UCSD-AML1 (cell line): Measurements from ENCODE around the gene KMT2A.
"Not testable (repeated sequence)": the region's sequence is repeated elsewhere in the genome, so short reads cannot be mapped to it uniquely, and the experiment has no call there.

Experiments used
- DNase-seq: peaks from one replicate; lab custom pipeline; 2025; ENCODE audit not compliant: unreplicated experiment; lab: John Stamatoyannopoulos, UW

KMT2A gene

DNA sequence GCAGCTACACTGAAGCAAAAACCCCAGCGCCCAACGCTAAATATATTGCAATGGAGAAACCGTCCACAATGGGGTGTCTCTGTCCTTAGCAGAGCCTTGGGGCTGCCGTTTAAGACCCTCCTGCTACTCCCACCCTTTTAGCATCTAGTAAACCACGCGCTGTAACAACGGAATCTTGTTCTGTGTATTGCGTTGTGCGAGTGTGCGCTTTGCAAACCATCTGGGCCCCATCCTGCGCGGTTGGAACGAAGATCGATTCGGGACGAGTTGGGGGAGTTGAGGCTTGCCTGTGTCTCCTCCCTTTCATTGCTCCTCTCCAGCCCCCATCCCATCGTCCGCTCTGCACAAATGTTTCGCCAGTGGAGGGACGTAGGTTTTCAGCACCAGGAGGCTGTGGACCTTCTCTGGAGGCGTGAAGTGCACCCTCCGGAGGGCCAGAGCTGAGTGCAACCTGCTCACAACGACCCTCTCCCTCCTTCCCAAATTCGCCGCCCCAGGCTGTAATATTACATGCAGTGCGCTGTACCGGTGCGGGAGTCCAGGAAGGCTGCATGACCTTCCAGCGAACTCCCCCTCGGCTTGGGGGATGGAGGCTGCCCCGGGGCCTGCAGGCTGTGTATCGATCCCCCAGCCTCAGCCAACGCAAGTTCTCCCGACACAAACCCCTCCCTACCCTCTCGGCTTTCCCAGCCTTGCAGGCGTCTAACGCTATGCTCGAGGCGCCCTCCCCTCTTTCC, 1.6 kb upstream of the KMT2A start:
- DNase-seq = peak; percentile 56

DNA sequence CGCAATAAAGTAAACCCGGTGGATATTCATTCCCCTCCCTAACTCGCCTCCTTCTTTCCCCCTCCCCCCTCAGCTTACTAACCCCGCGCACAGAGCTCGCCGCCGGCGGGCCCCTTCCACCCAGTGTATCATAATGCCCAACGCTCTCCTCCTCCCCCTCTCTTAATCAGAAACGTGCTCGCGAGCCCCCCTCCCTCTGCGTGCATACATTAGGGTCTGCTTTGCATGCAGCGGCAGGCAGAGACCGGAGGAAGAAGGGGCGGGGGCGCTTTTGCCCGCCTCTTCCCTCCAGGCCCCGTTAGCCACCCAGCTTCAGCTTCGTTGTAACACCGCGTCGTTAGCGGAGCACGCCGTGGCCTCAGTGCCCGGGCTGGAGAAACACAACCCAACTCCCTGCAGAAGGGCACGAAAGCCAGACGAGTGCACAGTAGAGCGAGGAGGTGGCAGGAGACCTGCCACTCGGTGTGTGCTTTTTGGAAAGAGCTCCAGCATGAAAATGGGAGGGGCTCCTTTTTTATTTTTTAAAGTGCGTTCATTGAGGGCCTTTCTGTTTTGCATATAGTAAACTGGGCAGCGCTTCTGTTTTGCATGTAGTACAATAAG, 901 bp upstream of the KMT2A start:
- DNase-seq = peak; percentile 82

DNA sequence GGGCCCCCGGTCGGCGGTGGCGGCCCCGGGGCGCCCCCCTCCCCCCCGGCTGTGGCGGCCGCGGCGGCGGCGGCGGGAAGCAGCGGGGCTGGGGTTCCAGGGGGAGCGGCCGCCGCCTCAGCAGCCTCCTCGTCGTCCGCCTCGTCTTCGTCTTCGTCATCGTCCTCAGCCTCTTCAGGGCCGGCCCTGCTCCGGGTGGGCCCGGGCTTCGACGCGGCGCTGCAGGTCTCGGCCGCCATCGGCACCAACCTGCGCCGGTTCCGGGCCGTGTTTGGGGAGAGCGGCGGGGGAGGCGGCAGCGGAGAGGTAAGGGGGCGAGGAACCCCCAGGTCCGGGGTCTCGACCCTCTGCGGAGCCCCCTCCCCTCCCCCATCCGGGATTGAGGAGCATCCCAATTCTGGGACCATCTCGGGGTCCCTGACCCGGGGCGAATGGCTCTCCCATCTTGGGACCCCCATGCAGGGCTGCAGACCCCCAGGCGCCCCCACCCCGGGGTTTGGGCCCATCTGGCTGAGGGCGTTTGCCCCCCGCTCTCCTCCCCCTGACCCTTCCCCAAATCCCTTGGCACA, 431 bp downstream of the KMT2A start:
- no peak for DNase-seq

DNA sequence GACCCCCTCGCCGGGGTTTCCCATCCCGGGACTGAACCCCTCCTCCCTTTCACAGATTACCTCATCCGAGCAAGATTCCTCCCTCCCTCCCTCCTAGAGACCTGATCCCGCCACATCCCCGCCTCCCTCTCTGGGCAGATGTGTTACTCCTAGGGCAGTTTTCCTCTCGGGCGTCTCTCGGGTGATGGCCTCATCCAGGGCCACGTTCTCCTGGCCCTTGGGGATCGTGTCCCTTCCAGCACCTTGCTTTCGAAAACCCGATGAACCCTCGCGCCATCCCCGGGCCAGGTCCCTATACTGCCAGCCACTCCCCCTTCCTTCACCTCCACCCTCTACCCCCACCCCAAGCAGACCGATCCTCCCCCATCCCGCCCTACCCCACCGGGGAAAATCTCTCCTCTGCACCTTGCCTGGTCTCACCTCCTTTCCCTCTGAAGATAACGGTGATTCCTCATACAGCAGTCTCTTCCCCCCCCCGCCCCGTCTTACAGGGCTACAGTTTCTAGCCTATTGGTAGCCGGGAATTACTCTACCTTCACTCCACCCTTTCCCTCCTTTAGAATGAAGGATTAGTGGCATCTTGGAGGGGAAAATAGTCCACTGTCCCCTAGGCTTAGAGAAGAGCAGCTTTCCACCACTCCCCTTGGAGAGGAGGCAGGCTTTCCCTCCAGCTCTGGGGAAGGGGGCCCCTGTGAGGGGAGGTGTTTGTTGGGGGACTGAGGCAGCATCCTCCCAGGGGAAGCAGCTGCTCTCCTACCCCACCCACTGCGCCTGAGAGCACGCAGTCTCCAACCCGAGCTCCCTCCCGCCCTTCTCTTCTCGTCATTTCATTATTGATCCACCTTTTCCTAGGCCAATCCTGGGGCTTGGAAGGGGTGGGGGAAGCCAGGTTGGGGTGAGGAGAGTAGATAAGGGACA, 1.2 kb downstream of the KMT2A start:
- peak; percentile 39 for DNase-seq

DNA sequence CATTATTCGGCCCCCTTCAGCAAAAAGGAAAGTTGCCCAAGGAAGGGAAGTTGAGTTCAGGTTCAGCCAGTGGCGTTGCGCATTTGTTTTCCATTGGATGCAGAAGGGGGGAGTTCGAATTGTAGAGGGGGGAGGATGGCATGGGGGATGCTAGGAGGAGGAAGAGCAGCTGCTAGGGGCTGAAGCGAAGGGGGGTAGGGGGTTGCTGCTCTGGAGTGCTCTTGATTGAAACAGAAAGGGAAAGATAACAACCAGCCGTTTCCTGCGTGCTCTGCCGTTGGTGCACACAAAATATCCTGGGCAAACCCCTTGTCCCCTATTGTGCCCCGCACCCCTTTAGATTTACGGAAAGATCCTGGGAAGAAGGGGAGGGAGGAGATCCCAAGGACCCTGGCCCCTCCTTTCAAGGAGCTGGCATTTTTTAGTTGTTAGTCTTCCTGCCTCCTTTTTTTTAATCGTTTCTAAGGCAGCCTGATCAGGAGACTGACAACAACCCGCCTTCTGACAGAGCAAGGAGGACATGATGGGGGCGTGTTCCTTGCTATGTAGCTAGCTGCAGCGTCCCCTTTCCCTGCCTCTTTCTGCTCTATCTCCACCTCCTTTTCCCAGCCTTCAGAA, 2.1 kb downstream of the KMT2A start:
- peak; percentile 54 for DNase-seq

DNA sequence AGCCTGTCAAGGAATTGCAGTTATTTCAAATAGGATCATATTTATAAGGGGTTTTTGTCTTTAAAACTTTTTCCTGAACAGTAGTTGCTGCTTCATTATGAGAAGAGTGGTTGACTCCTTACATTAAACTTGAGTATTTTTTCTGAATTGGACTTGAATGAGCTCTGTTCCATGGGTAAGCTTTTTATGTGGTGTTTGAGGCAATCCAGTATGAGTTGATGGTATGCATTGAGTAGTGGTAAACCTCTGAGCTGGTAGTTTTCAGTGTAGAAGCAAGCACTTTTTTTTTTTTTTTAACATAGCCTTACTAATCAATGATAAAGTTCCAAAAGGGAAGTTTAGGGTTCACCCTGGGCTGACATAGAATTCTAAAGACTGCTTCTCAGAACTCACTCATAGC, 3.4 kb downstream of the KMT2A start:
- DNase-seq = no peak

DNA sequence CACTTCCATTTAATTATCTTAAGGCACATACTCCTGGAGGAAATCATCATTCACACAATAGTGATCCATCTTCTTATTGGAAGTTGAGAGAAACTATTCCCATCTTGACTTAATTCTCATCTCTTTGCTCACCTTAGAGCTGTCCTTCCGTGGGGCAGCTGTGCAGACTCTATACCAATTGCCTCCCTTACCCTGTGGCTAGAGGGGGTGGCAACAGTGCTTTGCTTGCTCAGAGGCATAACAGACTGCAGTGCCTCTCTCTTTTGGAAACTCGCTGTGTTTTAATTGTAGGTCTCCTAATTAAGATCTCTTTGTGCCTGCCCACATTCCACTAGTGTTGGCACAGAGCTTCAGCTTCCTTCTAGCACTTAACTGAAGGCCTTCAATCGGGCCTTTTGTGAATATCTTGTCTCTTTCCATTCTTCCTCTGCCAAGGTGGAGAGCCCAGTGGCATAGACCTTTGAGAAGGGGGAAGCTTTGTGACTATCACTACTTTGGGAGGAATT, 5.5 kb downstream of the KMT2A start:
- DNase-seq = no peak

DNA sequence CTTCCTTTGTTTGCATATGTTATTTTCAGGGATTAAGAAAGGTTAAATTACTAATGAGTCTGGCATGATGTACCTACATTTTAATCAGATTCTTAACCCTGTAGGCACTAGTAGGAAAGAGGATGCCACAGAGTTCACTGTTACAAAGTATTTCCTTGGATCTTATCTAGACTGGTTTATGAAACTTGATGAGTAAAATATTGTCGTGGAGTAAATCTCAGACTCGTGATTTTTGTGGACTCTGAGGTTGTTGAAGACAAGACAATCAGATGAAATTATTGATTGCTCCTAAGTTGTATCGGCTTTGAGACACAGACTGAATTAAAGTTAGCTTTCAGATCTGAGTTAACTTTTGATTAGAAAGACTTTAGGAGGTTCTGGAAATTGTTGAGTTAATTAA, 6.0 kb downstream of the KMT2A start:
- DNase-seq = no peak

DNA sequence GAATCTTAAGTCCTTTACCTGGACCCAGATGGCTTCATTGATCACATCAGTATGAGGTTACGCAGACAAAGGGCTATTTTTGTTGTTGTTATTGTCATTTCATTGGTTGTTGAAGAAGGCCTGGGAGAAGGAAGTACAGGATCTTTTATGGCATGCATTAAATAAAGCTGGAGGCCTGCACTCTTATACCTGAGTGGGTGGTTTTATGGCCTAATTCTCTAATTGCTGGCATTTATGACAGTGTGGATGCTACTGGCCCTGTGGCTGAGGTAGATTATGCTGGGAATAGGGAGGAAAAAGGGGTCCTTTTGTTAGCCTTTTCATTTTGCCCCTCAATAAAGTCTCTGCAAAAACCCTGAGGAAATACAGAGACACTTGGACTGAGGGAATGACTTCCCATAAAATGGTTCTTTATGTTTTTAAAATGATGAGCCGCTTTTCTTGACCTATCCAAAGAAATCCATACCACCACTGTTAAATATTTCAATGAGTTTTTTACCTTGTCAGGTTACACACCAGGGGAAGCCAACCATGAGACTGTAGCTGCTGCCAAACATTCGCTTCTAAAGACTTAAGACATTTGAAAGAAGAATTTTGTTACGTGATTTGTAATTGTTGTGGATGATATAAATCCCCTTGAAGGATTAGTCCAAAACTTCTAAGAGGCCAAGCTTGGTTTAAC, 6.8 kb downstream of the KMT2A start:
- DNase-seq = no peak

DNA sequence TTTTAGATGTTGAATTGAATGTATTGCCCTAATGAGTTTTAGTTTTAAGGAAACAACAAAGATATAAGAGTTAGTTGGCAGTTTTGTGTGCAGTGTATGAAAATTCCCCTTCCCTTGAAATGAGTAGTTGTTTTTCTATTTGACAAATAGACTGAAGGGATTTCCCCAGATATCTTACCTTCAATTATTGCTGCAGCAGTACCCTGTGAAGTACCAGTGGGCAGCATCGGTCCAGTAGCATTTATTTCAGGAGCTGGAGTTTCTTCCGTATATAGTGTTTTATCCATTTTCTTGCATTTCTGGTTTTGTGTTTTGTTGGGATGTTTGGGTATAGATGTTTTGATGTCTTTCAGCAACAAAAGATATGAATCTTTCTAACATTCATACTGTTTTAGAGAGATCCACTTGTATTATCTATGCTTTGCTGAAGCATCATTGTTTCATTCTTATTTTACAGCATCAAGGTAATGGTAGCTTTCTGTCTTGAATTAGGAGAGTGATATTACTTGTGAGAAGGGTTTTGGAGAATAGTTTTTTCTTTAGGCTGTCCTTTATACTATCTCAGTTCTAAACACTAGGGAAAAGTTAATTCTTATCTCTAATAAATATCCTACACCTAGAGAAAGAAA, 7.4 kb downstream of the KMT2A start:
- no peak for DNase-seq

DNA sequence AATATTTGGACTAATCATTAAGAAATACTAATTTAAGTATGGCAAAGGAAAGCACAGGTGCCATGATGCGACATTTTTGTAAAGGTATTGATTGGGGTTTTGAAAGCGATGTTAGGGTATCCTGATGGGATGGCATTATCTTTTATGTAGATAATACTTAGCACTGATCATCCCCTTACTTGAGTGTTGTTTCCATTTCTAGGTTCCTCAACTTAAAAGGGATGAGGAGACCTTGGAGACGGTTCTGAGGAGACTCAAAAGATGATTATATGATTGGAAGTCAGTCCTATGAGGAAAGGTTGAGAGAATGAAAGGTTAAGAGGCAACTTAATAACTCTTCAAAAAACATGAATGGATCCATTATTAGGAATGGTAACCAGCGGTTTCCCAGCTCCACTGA, 11.1 kb downstream of the KMT2A start:
- no peak for DNase-seq

DNA sequence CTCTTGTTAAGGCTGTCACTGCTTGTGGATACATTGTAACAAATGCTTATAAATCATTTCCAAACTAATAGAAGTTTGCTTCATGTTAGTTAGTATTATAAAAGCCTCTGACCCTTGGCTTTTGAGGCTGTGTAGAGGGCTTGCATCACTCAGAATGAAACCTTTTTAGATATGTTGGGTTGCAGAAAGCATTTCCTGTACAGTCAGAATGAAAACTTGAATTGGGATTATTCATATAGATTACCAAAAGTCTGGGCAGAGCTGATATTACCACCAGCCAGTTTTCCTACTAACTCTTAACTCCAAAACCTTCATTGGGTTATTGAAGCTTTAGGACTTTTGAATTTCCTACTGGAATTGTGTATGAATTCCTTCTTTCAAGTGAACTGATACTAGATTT, 12.0 kb downstream of the KMT2A start:
- DNase-seq = no peak

DNA sequence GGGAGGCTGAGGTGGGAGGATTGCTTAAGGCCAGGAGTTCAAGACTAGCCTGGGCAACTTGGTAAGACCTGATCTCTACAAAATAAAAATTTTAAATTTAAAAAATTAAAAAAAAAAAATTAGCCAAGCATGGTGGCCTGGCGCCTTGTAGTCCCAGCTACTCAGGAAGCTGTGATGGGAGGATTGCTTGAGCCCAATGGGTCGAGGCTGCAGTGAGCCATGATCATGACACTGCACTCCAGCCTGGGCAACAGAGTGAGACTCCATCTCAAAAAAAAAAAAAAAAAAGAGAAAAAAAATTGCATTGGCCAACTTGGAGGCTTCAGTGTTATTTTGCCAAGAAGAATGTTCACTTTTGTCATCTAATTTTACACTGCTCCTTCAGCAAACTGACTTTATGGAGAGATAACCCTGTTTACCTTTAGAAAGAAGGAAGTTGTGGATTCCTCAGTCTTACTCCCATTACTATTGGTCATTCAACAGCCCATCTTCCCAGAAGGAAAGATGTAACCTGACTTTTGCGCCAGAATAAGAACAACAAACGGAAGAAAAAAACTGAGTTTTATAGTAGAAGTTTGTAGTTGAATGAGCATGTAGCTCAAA, 13.1 kb downstream of the KMT2A start:
- DNase-seq = no peak

DNA sequence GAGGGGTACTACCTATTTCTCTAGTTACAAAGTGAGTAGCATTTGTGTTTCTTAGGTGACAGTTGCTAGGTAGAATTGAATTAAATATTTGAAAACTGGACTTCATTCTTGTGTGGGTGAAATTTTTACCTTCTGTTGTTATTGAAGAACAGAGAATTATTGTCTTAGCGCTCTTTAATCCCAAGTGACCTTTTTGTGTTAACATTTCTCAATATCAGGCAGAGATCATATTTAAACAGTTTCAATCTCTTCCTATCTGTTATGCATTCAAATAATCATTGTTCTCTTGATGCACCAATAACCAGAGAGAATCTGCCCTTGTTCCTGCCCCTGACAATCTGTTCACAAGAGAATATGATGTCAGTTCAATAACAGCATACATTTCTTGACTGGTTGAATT, 14.2 kb downstream of the KMT2A start:
- DNase-seq = no peak

DNA sequence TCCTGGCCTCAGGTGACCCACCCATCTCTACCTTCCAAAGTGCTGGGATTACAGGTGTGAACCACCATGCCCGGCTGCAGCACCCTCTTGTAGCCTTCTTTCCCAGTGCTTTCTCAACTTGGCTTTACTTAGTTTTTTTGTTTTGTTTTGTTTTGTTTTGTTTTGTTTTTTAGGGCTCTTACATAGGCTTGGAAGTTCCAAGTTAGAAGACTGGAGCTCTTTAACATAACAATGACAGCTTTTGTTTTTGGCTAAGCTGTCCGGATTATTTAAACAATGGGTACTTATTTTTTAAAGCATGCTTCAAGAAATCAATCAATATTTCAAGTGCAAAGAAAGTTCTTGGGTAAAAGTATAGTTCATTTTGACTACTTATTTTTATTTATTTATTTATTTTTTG, 25.9 kb downstream of the KMT2A start:
- no peak for DNase-seq

DNA sequence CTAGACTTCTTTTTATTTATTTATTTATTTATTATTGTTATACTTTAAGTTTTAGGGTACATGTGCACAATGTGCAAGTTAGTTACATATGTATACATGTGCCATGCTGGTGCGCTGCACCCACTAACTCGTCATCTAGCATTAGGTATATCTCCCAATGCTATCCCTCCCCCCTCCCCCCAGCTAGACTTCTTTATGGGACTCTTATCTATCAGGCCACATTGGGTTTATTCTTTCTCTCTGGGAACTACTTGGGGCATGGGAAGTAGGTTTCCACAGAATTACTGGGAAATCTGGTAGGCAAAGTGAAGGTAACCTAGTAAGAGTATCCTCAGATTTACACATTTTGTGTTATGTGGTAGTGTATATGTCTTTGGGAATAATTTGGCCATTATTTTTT, 32.7 kb downstream of the KMT2A start:
- DNase-seq = not testable (repeated sequence)

DNA sequence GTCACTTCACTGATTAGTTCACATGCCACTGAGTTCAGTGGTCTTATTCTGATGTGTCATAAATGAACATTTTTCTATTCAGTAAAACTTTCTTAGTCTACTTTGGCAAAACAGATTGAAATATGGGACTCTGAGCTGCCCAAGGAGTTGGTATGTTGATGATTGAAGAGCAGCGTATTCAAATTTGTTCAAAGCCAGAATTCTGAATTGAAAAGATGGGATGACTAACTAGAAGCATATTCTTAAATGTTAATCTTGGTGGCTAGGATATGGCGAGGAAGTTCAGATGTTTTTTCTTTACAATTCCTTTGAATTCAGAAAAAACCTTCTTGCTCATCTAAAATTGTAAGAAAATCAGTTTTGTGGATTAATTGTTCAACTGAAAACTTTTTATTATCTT, 34.7 kb downstream of the KMT2A start:
- DNase-seq = no peak

DNA sequence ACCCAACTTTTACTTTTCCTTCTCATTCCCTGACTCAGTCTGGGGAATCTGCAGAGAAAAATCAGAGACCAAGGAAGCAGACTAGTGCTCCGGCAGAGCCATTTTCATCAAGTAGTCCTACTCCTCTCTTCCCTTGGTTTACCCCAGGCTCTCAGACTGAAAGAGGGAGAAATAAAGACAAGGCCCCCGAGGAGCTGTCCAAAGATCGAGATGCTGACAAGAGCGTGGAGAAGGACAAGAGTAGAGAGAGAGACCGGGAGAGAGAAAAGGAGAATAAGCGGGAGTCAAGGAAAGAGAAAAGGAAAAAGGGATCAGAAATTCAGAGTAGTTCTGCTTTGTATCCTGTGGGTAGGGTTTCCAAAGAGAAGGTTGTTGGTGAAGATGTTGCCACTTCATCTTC, 37.2 kb downstream of the KMT2A start:
- no peak for DNase-seq

DNA sequence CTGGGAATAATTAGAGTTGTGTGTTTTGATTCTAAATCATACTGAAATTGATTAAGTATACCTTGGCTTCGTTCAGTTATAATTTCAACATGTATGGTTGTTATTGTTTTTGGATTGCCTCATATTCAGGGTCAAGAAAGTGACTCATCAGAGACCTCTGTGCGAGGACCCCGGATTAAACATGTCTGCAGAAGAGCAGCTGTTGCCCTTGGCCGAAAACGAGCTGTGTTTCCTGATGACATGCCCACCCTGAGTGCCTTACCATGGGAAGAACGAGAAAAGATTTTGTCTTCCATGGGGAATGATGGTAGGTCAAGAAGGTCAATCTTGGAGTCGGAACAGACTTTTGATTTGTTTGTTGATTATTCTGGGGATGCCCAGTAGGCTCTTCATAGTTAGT, 40.4 kb downstream of the KMT2A start:
- DNase-seq = no peak

DNA sequence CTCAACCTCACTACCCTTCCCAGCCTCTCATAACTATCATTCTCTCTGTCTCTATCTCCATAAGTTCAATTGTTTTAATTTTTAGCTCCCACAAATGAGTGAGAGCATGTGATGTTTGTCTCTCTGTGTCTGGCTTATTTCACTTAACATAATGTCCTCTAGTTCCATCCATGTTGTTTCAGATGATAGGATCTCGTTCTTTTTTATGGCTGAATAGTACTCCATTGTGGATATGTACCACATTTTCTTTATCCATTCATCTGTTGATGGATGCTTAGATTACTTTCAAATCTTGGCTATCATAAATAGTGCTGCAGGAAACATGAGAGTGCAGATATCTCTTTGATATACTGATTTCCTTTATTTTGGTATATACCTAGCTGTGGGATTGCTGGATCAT, 44.9 kb downstream of the KMT2A start:
- not testable (repeated sequence) for DNase-seq
